ENCODE results near the gene PCYT2. TPM values are rescaled to one million over a fixed set of nuclear protein-coding genes. Genes with fewer than 3 reads are reported as not detected.

Gene PCYT2
- total and polyA plus RNA-seq, 9 of the 15 experiments (the other 6 are each of a cell fraction or from before 2014, with no cell fraction given) = 0.92 to 134 (median 82.5) TPM

DNA sequence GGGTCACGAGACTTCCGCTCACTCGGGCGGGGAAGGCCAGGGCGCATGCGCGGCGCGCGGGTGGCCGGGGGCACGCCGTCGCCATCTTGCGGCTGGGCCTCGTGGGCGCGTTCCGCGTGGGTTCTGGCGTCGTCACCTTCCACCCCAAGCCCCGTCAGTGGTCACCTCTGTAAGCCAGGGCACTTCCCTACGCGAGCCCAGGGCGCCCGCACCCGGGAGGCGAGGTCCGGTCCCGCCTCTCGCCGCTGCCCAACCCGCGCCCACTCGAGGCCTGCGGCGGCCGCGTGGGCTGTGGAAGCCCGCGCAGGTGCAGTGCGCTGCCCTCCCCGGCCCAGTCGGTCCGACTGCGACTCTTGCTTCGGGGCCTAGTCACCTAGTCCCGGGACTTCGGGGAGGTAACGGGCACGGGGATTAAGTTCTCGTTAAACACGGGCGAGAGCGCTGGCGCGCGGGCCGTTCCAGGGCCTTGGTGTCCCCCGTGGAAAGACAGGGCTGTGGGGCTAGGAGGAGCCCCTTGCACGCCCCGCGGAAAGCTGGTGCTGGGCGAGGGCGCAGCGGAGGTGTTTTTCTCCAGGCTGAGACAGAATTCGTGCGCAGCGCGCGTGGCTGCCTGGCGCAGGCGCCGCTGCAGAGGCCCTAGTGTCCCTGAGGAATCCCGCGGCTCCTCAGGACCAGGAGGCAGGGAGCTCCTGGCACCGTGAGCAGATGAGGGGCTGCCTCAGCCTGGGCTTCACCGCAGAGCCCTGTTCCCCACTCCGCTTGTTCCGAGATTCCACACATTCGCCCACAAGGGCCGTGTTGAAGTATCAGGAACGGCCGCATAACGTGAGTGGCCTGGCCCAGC, 39.6 kb downstream of the PCYT2 start (continued):
- TF ChIP-seq, protein P1, sequence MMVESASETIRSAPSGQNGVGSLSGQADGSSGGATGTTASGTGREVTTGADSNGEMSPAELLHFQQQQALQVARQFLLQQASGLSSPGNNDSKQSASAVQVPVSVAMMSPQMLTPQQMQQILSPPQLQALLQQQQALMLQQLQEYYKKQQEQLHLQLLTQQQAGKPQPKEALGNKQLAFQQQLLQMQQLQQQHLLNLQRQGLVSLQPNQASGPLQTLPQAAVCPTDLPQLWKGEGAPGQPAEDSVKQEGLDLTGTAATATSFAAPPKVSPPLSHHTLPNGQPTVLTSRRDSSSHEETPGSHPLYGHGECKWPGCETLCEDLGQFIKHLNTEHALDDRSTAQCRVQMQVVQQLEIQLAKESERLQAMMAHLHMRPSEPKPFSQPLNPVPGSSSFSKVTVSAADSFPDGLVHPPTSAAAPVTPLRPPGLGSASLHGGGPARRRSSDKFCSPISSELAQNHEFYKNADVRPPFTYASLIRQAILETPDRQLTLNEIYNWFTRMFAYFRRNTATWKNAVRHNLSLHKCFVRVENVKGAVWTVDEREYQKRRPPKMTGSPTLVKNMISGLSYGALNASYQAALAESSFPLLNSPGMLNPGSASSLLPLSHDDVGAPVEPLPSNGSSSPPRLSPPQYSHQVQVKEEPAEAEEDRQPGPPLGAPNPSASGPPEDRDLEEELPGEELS (CRISPR knock-in tag; IDR thresholded peaks at IDR 0.05; ENCODE audit: borderline replicate concordance) = peak; percentile 25; the same call in 1 of the 2 replicates
- TF ChIP-seq ZNF395 (CRISPR knock-in tag; IDR thresholded peaks at IDR 0.05) (peak; percentile 90), ZNF589 (CRISPR knock-in tag; IDR thresholded peaks at IDR 0.05; ENCODE audit: low read depth) (no peak; the same call in 1 of the 2 replicates), FOXK2 (conservative IDR thresholded peaks at IDR 0.05 in 1 of 2, IDR thresholded peaks at IDR 0.05 in 1 of 2; ENCODE audit: low read depth in 2 of 2) (0 out of 4 replicates have a peak, but pooled peaks of 1 of the 2 experiments have one; percentile 34), ZNF740 (CRISPR knock-in tag; IDR thresholded peaks at IDR 0.05) (no peak), ZNF740 (tag; IDR thresholded peaks at IDR 0.05) (no peak), SMARCA5 (IDR thresholded peaks at IDR 0.05) (no peak), U2AF1 (optimal IDR thresholded peaks at IDR 0.05; ENCODE audit: low read depth, low read length) (peak; percentile 72), ZFP91 (CRISPR knock-in tag; IDR thresholded peaks at IDR 0.05) (no peak), NEUROD1 (IDR thresholded peaks at IDR 0.05; ENCODE audit: borderline replicate concordance, low read depth, low read length, partially characterized antibody) (no peak), ZZZ3 (IDR thresholded peaks at IDR 0.05) (no peak), SMARCA4 (IDR thresholded peaks at IDR 0.05) (no peak), HMG20A (CRISPR knock-in tag; conservative IDR thresholded peaks at IDR 0.05) (no peak), IRF2 (CRISPR knock-in tag; IDR thresholded peaks at IDR 0.05) (no peak), ZNF143 (CRISPR knock-in tag; IDR thresholded peaks at IDR 0.05) (peak; percentile 61), ESRRB (CRISPR knock-in tag; IDR thresholded peaks at IDR 0.05; ENCODE audit: borderline replicate concordance) (no peak), ZNF785 (CRISPR knock-in tag; IDR thresholded peaks at IDR 0.05) (no peak), KDM2B (CRISPR knock-in tag; IDR thresholded peaks at IDR 0.05) (0 out of 2 replicates have a peak, but pooled peaks have one; percentile 10), TSC22D4 (tag; IDR thresholded peaks at IDR 0.05) (no peak), HMGXB4 (CRISPR knock-in tag; IDR thresholded peaks at IDR 0.05) (peak; percentile 97)
